ENCODE measurements around the gene TPK1.
"Not testable (repeated sequence)": the region's sequence is repeated elsewhere in the genome, so short reads cannot be mapped to it uniquely, and the experiment has no call there.

The TPK1 gene

GRCh38 chr7:144629598-144629997, 206.3 kb downstream of the TPK1 start:
- no peak for DNase-seq (ENCODE audit: low read depth)

- DNase-seq (ENCODE audit: low read depth) = no peak
Measured at GRCh38 chr7:144629011-144629410, 206.8 kb downstream of the TPK1 start.

GRCh38 chr7:144628176-144628575, 207.7 kb downstream of the TPK1 start:
- no peak for DNase-seq (ENCODE audit: low read depth)

- no peak for DNase-seq (ENCODE audit: low read depth)
Measured at GRCh38 chr7:144622745-144623144, 213.1 kb downstream of the TPK1 start.

- no peak for DNase-seq (ENCODE audit: low read depth)
Measured at GRCh38 chr7:144606261-144606660, 229.6 kb downstream of the TPK1 start.

GRCh38 chr7:144596953-144597352, 238.9 kb downstream of the TPK1 start:
- no peak for DNase-seq (ENCODE audit: low read depth)

GRCh38 chr7:144594580-144594979, 241.3 kb downstream of the TPK1 start:
- no peak for DNase-seq (ENCODE audit: low read depth)

GRCh38 chr7:144588559-144589051, 247.2 kb downstream of the TPK1 start:
- DNase-seq (ENCODE audit: low read depth) = no peak

GRCh38 chr7:144587701-144588100, 248.2 kb downstream of the TPK1 start:
- DNase-seq (ENCODE audit: low read depth) = no peak

GRCh38 chr7:144584726-144585125, 251.1 kb downstream of the TPK1 start:
- no peak for DNase-seq (ENCODE audit: low read depth)

GRCh38 chr7:144579687-144580086, 256.2 kb downstream of the TPK1 start:
- no peak for DNase-seq (ENCODE audit: low read depth)

- DNase-seq (ENCODE audit: low read depth) = no peak
Measured at GRCh38 chr7:144575456-144575855, 260.4 kb downstream of the TPK1 start.

GRCh38 chr7:144574753-144575152, 261.1 kb downstream of the TPK1 start:
- not testable (repeated sequence) for DNase-seq (ENCODE audit: low read depth)

- DNase-seq (ENCODE audit: low read depth) = no peak
Measured at GRCh38 chr7:144568233-144568632, 267.6 kb downstream of the TPK1 start.

GRCh38 chr7:144565586-144565985, 270.3 kb downstream of the TPK1 start:
- no peak for DNase-seq (ENCODE audit: low read depth)

- no peak for DNase-seq (ENCODE audit: low read depth)
Measured at GRCh38 chr7:144549861-144550260, 286.0 kb downstream of the TPK1 start.

GRCh38 chr7:144548556-144548955, 287.3 kb downstream of the TPK1 start:
- DNase-seq (ENCODE audit: low read depth) = no peak

GRCh38 chr7:144547888-144548287, 288.0 kb downstream of the TPK1 start:
- DNase-seq (ENCODE audit: low read depth) = no peak

- DNase-seq (ENCODE audit: low read depth) = no peak
Measured at GRCh38 chr7:144546782-144547181, 289.1 kb downstream of the TPK1 start.

GRCh38 chr7:144545330-144545729, 290.5 kb downstream of the TPK1 start:
- DNase-seq (ENCODE audit: low read depth) = no peak

- no peak for DNase-seq (ENCODE audit: low read depth)
Measured at GRCh38 chr7:144534655-144535395, 301.0 kb downstream of the TPK1 start.

- no peak for DNase-seq (ENCODE audit: low read depth)
Measured at GRCh38 chr7:144534196-144534595, 301.7 kb downstream of the TPK1 start.

- no peak for DNase-seq (ENCODE audit: low read depth)
Measured at GRCh38 chr7:144531181-144531580, 304.7 kb downstream of the TPK1 start.

GRCh38 chr7:144529269-144529926, 306.5 kb downstream of the TPK1 start:
- DNase-seq (ENCODE audit: low read depth) = no peak

Measured in non-pigmented ciliary epithelial cell (primary cell).